HepG2 (cell line): ENCODE data around the gene GCN1. TPM values are rescaled to one million over a fixed set of nuclear protein-coding genes. Genes with fewer than 3 reads are reported as not detected.

Source experiments
- ATAC-seq: fragments of 200-7000 bp; cut with Tn5 transposase; 3 replicates; pipeline ENCODE4 v1.9.1; 2020; ENCODE audit warnings: mild to moderate bottlenecking, moderate library complexity
- BruUV-seq: library from RNA; stranded (reverse); fragments of 400-500 nt; replicated peaks from 2 replicates; lab custom pipeline; 2021; lab: Mats Ljungman, UMichigan
- CTCF ChIA-PET: fragments of 300-600 bp; formaldehyde crosslinking; extraction: SDS; loops from one replicate; lab custom pipeline; 2021; ENCODE audit warnings: low total read pairs, inconsistent platforms, low intra/inter-chr PET ratio; lab: Yijun Ruan, JAX
- POLR2A ChIA-PET: fragments of 350-600 bp; sonication (Branson Sonifier 250); formaldehyde crosslinking; loops from one replicate; lab custom pipeline; 2020; ENCODE audit warnings: antibody characterized with exemption, inconsistent platforms; lab: Yijun Ruan, JAX
- DNase-seq: peaks from one replicate; pipeline ENCODE4 v3.0.0-alpha.2; 2015; ENCODE audit warnings: low spot score
- FAIRE-seq: peaks from 3 replicates; lab custom pipeline; 2011; peaks lifted over from hg19 to GRCh38; lab: Jason Lieb, UNC
- H2AFZ ChIP-seq: one replicate; pipeline ENCODE4 v1.6.1; 2011; ENCODE audit warnings: low read length, inconsistent platforms
- H3K27ac ChIP-seq: fragments of 300-600 bp; 3 replicates; pipeline ENCODE4 v1.8.0; 2011; ENCODE audit warnings: mixed run types, mild to moderate bottlenecking, mixed read lengths, low read length, inconsistent platforms; ENCODE audit not compliant: insufficient read depth; ENCODE audit errors: extremely low read length
- H3K27me3 ChIP-seq, 2 experiments: fragments of 200-600 bp in 1 of 2; 2 replicates in 1 of 2; 3 replicates in 1 of 2; pipeline versions ENCODE4 v1.6.0 to v1.8.0; 2011; ENCODE audit warnings: low read length in 2 of 2, mild to moderate bottlenecking in 2 of 2, moderate library complexity in 2 of 2, inconsistent platforms in 1 of 2; ENCODE audit not compliant: insufficient read depth in 2 of 2, control insufficient read depth in 1 of 2
- H3K36me3 ChIP-seq, 2 experiments: fragments of 200-600 bp in 1 of 2; replicated peaks in 1 of 2; 2 replicates in 1 of 2; 3 replicates in 1 of 2; pipeline versions ENCODE4 v1.5.1 to v1.8.0; 2011; ENCODE audit warnings: low read length in 2 of 2, inconsistent platforms in 1 of 2; ENCODE audit not compliant: insufficient read depth in 2 of 2, control insufficient read depth in 1 of 2
- H3K4me1 ChIP-seq: 2 replicates; pipeline ENCODE4 v1.5.1; 2012; ENCODE audit warnings: low read length, inconsistent platforms; ENCODE audit not compliant: insufficient read depth
- H3K4me2 ChIP-seq: 2 replicates; pipeline ENCODE4 v1.6.0; 2011; ENCODE audit warnings: low read depth, low read length, inconsistent platforms
- H3K4me3 ChIP-seq, 3 experiments: fragments of 200-600 bp in 1 of 3; sonication (generic), shearing (Covaris generic) in 1 of 3; replicated peaks in 1 of 3; 2 replicates each; pipeline ENCODE4 v1.5.1; 2011 to 2016; ENCODE audit warnings: low read length in 3 of 3, inconsistent platforms in 2 of 3, low read depth in 2 of 3, mild to moderate bottlenecking in 2 of 3, control low read depth in 1 of 3, mixed read lengths in 1 of 3; ENCODE audit not compliant: insufficient read depth in 1 of 3
- H3K79me2 ChIP-seq: one replicate; pipeline ENCODE4 v1.6.1; 2011; ENCODE audit warnings: low read length, inconsistent platforms; ENCODE audit not compliant: insufficient read depth
- H3K9ac ChIP-seq: 2 replicates; pipeline ENCODE4 v1.6.0; 2011; ENCODE audit warnings: mild to moderate bottlenecking, low read depth, low read length, inconsistent platforms; ENCODE audit not compliant: insufficient read depth
- H3K9me3 ChIP-seq: 2 replicates; pipeline ENCODE4 v1.5.1; 2012; ENCODE audit warnings: mild to moderate bottlenecking, low read length
- H4K20me1 ChIP-seq: 2 replicates; pipeline ENCODE4 v1.6.0; 2011; ENCODE audit warnings: inconsistent platforms, mild to moderate bottlenecking, low read length, moderate library complexity; ENCODE audit not compliant: insufficient read depth
- HMGXB3 ChIP-seq: sonication (generic); formaldehyde crosslinking; IDR thresholded peaks from 2 replicates; pipeline ENCODE4 v1.4.0; 2020; ENCODE audit warnings: missing genetic modification reagents, borderline replicate concordance
- RBFOX2 ChIP-seq: fragments of 200-400 bp; formaldehyde crosslinking; IDR thresholded peaks from 2 replicates; pipeline ENCODE4 v1.6.1; 2017; ENCODE audit warnings: low read depth, mild to moderate bottlenecking, low read length
- WGBS: methylation state at CpG from one replicate; pipeline ENCODE4 v1.1.6; 2017; ENCODE audit warnings: low lambda C conversion rate; 5-methylcytosine and 5-hydroxymethylcytosine counted together
- in situ Hi-C: cut with HindIII; loops from 2 replicates; pipeline ENCODE4 v1.10.0; 2017; ENCODE audit warnings: low pct_unique_long_range_greater_than_20kb; ENCODE audit not compliant: extremely low pct_ligation_motif_present
- intact Hi-C: fragments of 100-400 bp; cut with micrococcal nuclease; formaldehyde crosslinking; loops from one replicate; pipeline ENCODE4 v1.10.0; 2022; ENCODE audit not compliant: unreplicated experiment
- polyA plus RNA-seq, 8 experiments: library from polyadenylated mRNA; depleted of rRNA in 3 of 8; stranded (reverse) in 7 of 8; unstranded in 1 of 8; fragments of >200 nt; fragmentation: Illumina TruSeq in 4 of 8; extraction: Trizol in 4 of 8; gene quantifications; 2 replicates each; pipeline versions ENCODE4 v1.2.1 to v1.2.3, GENCODE V29; 2011 to 2016; ENCODE audit warnings: low read depth in 4 of 8, missing spikeins in 1 of 8, mixed read lengths in 1 of 8; ENCODE audit not compliant: insufficient read depth in 1 of 8
- total RNA-seq, 5 experiments: library from RNA; depleted of rRNA; stranded (reverse); fragments of >200 nt; fragmentation: Illumina TruSeq; extraction: Trizol; gene quantifications; 2 replicates each; pipeline ENCODE4 v1.2.3, GENCODE V29; 2016; ENCODE audit warnings: low read depth in 1 of 5

The GCN1 gene
- total and polyA plus RNA-seq, 2 of the 13 experiments (the other 11 are each of a cell fraction or from before 2014, with no cell fraction given), result 58.2 to 83.0 TPM

DNA sequence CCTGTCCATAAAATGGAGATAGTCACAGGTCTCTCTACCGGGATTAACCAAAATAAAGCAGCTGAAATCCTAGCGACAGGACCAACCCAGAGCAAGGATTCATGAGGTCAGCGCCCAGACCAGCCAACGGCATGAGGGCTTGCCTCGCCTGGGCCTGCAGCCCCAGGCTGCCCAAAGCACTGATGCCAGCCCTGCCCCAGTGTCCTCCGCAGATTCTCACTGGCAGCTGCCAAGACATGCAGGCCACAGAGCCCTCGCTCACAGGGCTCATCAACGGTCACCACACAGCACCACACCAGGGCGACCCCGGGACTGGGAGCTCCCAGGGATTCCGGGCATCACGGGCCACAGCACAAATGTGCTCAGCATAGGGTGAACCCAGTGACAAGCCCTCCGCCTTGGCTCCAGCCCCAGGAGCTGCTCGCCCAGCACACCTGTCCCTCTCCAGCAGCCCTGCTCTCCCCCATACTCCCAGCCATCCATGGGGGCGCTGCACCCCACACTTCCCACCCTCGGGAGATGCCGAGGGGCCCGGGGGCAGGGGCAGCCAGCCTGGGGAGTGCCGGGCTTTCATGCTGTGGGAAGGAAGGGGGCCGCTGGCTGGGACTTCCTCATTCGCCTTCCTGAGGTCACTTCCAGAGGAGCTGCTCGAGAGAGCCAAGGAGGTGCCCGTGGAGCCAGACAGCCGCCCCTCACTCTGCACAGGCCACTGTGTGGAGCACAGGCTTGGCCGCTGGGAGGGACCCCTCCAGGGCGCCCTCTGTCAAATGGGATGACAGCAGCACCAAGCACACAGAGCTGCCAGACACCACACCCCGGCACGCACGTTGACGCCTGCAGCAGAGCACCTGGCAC lies 92.1 kb downstream of the GCN1 start:
- no peak for ATAC-seq
- Histone ChIP-seq H3K36me3 (peaks cover 25 to 60% of the 10 kb centered on the region in 2 experiments; a peak in 4 of 5 replicates), H4K20me1 (peaks cover 12% of the 10 kb centered on the region; the same call in 1 of the 2 replicates)

More for the DNA sequence above, 92.1 kb downstream of the GCN1 start:
- Histone ChIP-seq H3K4me2 (no peak overlapping the region), H3K9me3 (no peaks in the 10 kb centered on the region), H3K9ac (no peak overlapping the region), H3K4me3 (no peak overlapping the region), H3K27me3 (no peaks in the 10 kb centered on the region), H3K79me2 (peaks cover 25% of the 10 kb centered on the region), H3K27ac (no peak overlapping the region), H3K4me1 (no peaks in the 10 kb centered on the region), H2AFZ (no peak overlapping the region)
- DNase-seq, result no peak
- ChIA-PET POLR2A (no interaction called here), CTCF (no interaction called here)
- in situ Hi-C loops (no loop called here), intact Hi-C loops (no loop called here)
- 94% methylated on average over 16 of the region's 30 CpGs for WGBS
- no TSS peak for BruUV-seq
- FAIRE-seq, result no peak
- TF ChIP-seq RBFOX2 (0 out of 2 replicates have a peak, but pooled peaks have one; percentile 4), HMGXB3 (CRISPR knock-in tag) (no peak)
- TF ChIP-seq, all 625 proteins: peak for 1
